Activated naive CD4-positive, alpha-beta T cell treated with anti-CD3 and anti-CD28 coated beads for 36 hours (primary cell): ENCODE measurements around the gene SSU72. TPM values are rescaled to one million over a fixed set of nuclear protein-coding genes. Genes with fewer than 3 reads are reported as not detected.

ENCODE experiments used
- CTCF ChIA-PET: fragments of 350-600 bp; sonication (Branson Sonifier 250); formaldehyde crosslinking; loops from one replicate; lab custom pipeline; 2021; ENCODE audit warnings: antibody characterized with exemption; lab: Charles Lee
- DNase-seq: peaks from one replicate; pipeline ENCODE4 v3.0.0-alpha.2; 2020
- H3K27ac Mint-ChIP-seq: one replicate; pipeline ENCODE4 v1.8.0; 2021; ENCODE audit warnings: mild to moderate bottlenecking, mixed read lengths
- H3K27me3 Mint-ChIP-seq: one replicate; pipeline ENCODE4 v1.8.0; 2021; ENCODE audit warnings: low read depth, mixed read lengths
- H3K36me3 Mint-ChIP-seq: one replicate; pipeline ENCODE4 v1.8.0; 2021; ENCODE audit warnings: low read depth, mixed read lengths
- H3K4me1 Mint-ChIP-seq: one replicate; pipeline ENCODE4 v1.8.0; 2021; ENCODE audit warnings: low read depth, mixed read lengths
- H3K4me3 Mint-ChIP-seq: one replicate; pipeline ENCODE4 v1.8.0; 2021; ENCODE audit warnings: mild to moderate bottlenecking, moderate library complexity, mixed read lengths
- H3K9me3 Mint-ChIP-seq: one replicate; pipeline ENCODE4 v1.8.0; 2021; ENCODE audit warnings: mixed read lengths
- intact Hi-C: fragments of 100-400 bp; cut with micrococcal nuclease; formaldehyde crosslinking; loops from one replicate; pipeline ENCODE4 v1.15.1; 2023
- total RNA-seq, 2 experiments: library from RNA; stranded (reverse); gene quantifications; one replicate each; pipeline ENCODE4 v1.2.3, GENCODE V29; 2021

SSU72 gene
- total RNA-seq, 2 experiments from 2014 or later: 91.6 to 95.9 TPM

GRCh38 chr1:1605724-1606123 is 31.1 kb upstream of the SSU72 start:
- Mint-ChIP-seq H3K4me3 (no peak overlapping the region), H3K27me3 (no peaks in the 10 kb centered on the region), H3K27ac (no peak overlapping the region), H3K4me1 (peaks cover 14% of the 10 kb centered on the region), H3K9me3 (no peaks in the 10 kb centered on the region), H3K36me3 (no peaks in the 10 kb centered on the region)
- CTCF ChIA-PET: no interaction called here
- no peak for DNase-seq
- intact Hi-C loops: no loop called here

- Mint-ChIP-seq H3K4me1 (peaks cover 15% of the 10 kb centered on the region), H3K36me3 (no peaks in the 10 kb centered on the region), H3K27ac (peak overlapping the region; percentile 53), H3K27me3 (no peaks in the 10 kb centered on the region), H3K9me3 (no peaks in the 10 kb centered on the region), H3K4me3 (no peak overlapping the region)
- DNase-seq: no peak
- CTCF ChIA-PET: no interaction called here
- intact Hi-C loops: no loop called here
Measured at GRCh38 chr1:1605034-1605591, 30.4 kb upstream of the SSU72 start.

GRCh38 chr1:1604374-1605033 is 29.8 kb upstream of the SSU72 start:
- no peak overlapping the region for H3K27ac Mint-ChIP-seq
- H3K9me3 Mint-ChIP-seq: no peaks in the 10 kb centered on the region
- H3K36me3 Mint-ChIP-seq: no peaks in the 10 kb centered on the region
- peaks cover 15% of the 10 kb centered on the region for H3K4me1 Mint-ChIP-seq
- intact Hi-C loops: no loop called here
- CTCF ChIA-PET: no interaction called here
- DNase-seq: no peak
- H3K4me3 Mint-ChIP-seq: no peak overlapping the region
- H3K27me3 Mint-ChIP-seq: no peaks in the 10 kb centered on the region

- CTCF ChIA-PET: interaction anchor here (0.7 kb wide), 1 partner anchor 10 kb away, joined by 3 read pairs; no protein-coding TSS in a partner anchor
- H3K27me3 Mint-ChIP-seq: peaks cover 3% of the 10 kb centered on the region
- H3K36me3 Mint-ChIP-seq: no peaks in the 10 kb centered on the region
- H3K4me1 Mint-ChIP-seq: peaks cover 19% of the 10 kb centered on the region
- DNase-seq: no peak
- intact Hi-C loops: no loop called here
- no peak overlapping the region for H3K27ac Mint-ChIP-seq
- H3K9me3 Mint-ChIP-seq: no peaks in the 10 kb centered on the region
- no peak overlapping the region for H3K4me3 Mint-ChIP-seq
Measured at GRCh38 chr1:1603671-1604373, 29.2 kb upstream of the SSU72 start.

- no peak overlapping the region for H3K4me3 Mint-ChIP-seq
- intact Hi-C loops: no loop called here
- DNase-seq: no peak
- CTCF ChIA-PET: interaction anchor here (0.7 kb wide), 1 partner anchor 11 kb away, joined by 3 read pairs; no protein-coding TSS in a partner anchor
- H3K27me3 Mint-ChIP-seq: peaks cover 6% of the 10 kb centered on the region
- H3K4me1 Mint-ChIP-seq: peaks cover 22% of the 10 kb centered on the region
- no peaks in the 10 kb centered on the region for H3K36me3 Mint-ChIP-seq
- H3K27ac Mint-ChIP-seq: no peak overlapping the region
- H3K9me3 Mint-ChIP-seq: no peaks in the 10 kb centered on the region
Measured at GRCh38 chr1:1602968-1603506, 28.4 kb upstream of the SSU72 start.

GRCh38 chr1:1602304-1602967 is 27.8 kb upstream of the SSU72 start:
- intact Hi-C loops: no loop called here
- no peaks in the 10 kb centered on the region for H3K36me3 Mint-ChIP-seq
- no peak for DNase-seq
- no peak overlapping the region for H3K27ac Mint-ChIP-seq
- CTCF ChIA-PET: no interaction called here
- H3K4me1 Mint-ChIP-seq: peaks cover 20% of the 10 kb centered on the region
- peaks cover 6% of the 10 kb centered on the region for H3K27me3 Mint-ChIP-seq
- H3K9me3 Mint-ChIP-seq: no peaks in the 10 kb centered on the region
- H3K4me3 Mint-ChIP-seq: no peak overlapping the region

- Mint-ChIP-seq H3K4me3 (no peak overlapping the region), H3K27me3 (peaks cover 6% of the 10 kb centered on the region), H3K9me3 (no peaks in the 10 kb centered on the region), H3K4me1 (peaks cover 13% of the 10 kb centered on the region), H3K36me3 (no peaks in the 10 kb centered on the region), H3K27ac (no peak overlapping the region)
- intact Hi-C loops: no loop called here
- CTCF ChIA-PET: no interaction called here
- DNase-seq: no peak
Measured at GRCh38 chr1:1601564-1602303, 27.1 kb upstream of the SSU72 start.

- Mint-ChIP-seq H3K27ac (no peak overlapping the region), H3K9me3 (no peaks in the 10 kb centered on the region), H3K4me3 (no peak overlapping the region), H3K4me1 (peaks cover 11% of the 10 kb centered on the region), H3K36me3 (no peaks in the 10 kb centered on the region), H3K27me3 (peaks cover 6% of the 10 kb centered on the region)
- CTCF ChIA-PET: no interaction called here
- no peak for DNase-seq
- intact Hi-C loops: no loop called here
Measured at GRCh38 chr1:1600861-1601563, 26.3 kb upstream of the SSU72 start.

GRCh38 chr1:1599935-1600860 is 25.5 kb upstream of the SSU72 start, which contains the start of gene FNDC10:
FNDC10 (minus strand) TSS chr1:1600135; CDS start chr1:1600015, 120 bp downstream.
- intact Hi-C loops: no loop called here
- Mint-ChIP-seq H3K27me3 (peaks cover 6% of the 10 kb centered on the region), H3K27ac (no peak within 1 kb of the TSS), H3K4me3 (peak within 1 kb of the TSS; percentile 73), H3K4me1 (peaks cover 11% of the 10 kb centered on the region), H3K36me3 (no peaks in the 10 kb centered on the region), H3K9me3 (no peaks in the 10 kb centered on the region)
- CTCF ChIA-PET: no interaction called here
- no peak for DNase-seq

- intact Hi-C loops: no loop called here
- Mint-ChIP-seq H3K4me3 (peak overlapping the region; percentile 73), H3K9me3 (no peaks in the 10 kb centered on the region), H3K36me3 (no peaks in the 10 kb centered on the region), H3K27me3 (peaks cover 6% of the 10 kb centered on the region), H3K27ac (no peak overlapping the region), H3K4me1 (peaks cover 11% of the 10 kb centered on the region)
- CTCF ChIA-PET: no interaction called here
- peak; percentile 43 for DNase-seq
Measured at GRCh38 chr1:1599030-1599934, 24.6 kb upstream of the SSU72 start.
